Testis (tissue), 3 donors: ENCODE data around the gene LYG2. TPM values are rescaled to one million over a fixed set of nuclear protein-coding genes. Genes with fewer than 3 reads are reported as not detected.

ENCODE experiments used
- polyA plus RNA-seq: library from polyadenylated mRNA; stranded (reverse); fragments of 350-450 nt; fragmentation: Illumina TruSeq; extraction: RNeasy Lipid Tissue Mini Kit (QIAGEN cat#74804); gene quantifications from one replicate; pipeline ENCODE4 v1.2.3, GENCODE V29; 2014; ENCODE audit warnings: low read depth, low replicate concordance; ENCODE audit not compliant: insufficient read depth
- small RNA-seq, 2 donors: library from RNA; depleted of rRNA; stranded (forward); fragments of <200 nt; gene quantifications; one replicate each; pipeline ENCODE3, GENCODE V24; 2016
- total RNA-seq, 2 donors: library from RNA; depleted of rRNA; stranded (reverse); fragments of >200 nt; gene quantifications; one replicate each; pipeline ENCODE4 v1.2.3, GENCODE V29; 2016

Gene LYG2
- total and polyA plus RNA-seq, 3 donors from 2014 or later, result 0.43 to 1.7 TPM; not detected in 1

Small RNAs within 50 kb of the gene (small RNA-seq; reads per million reads assigned to genes)
- 0 reads per million in 2 donors for gene AC092587.1

Other genes with a start within 250 kb of the LYG2 start
- gene C2orf15, start 114.0 kb downstream of the LYG2 start, total RNA-seq, result 1 to 10 TPM; 1.7 to 3.1 TPM
- gene C2orf15, start 114.0 kb downstream of the LYG2 start, polyA plus RNA-seq, result 2.1 TPM
- gene TSGA10, start 100.7 kb downstream of the LYG2 start, total RNA-seq, result 100 to 1,000 TPM in 1 of 2 donors, 10 to 100 TPM in 1; 42.4 to 110 TPM
- 85.6 TPM for gene TSGA10, start 100.7 kb downstream of the LYG2 start, polyA plus RNA-seq
- gene LIPT1, start 100.7 kb downstream of the LYG2 start, total RNA-seq, result 10 to 100 TPM; 12.8 to 14.1 TPM
- 23.2 TPM for gene LIPT1, start 100.7 kb downstream of the LYG2 start, polyA plus RNA-seq
- gene MITD1, start 74.6 kb downstream of the LYG2 start, total RNA-seq, result 10 to 100 TPM; 17.8 to 24.7 TPM
- gene MITD1, start 74.6 kb downstream of the LYG2 start, polyA plus RNA-seq, result 12.5 TPM
- 10 to 100 TPM; 19.1 to 26.3 TPM for gene MRPL30, start 74.5 kb downstream of the LYG2 start, total RNA-seq
- 17.3 TPM for gene MRPL30, start 74.5 kb downstream of the LYG2 start, polyA plus RNA-seq
- gene LYG1, start 45.5 kb upstream of the LYG2 start, total RNA-seq, result 1 to 10 TPM; 3.3 to 5.8 TPM
- 2.9 TPM for gene LYG1, start 45.5 kb upstream of the LYG2 start, polyA plus RNA-seq
- gene TXNDC9, start 80.7 kb upstream of the LYG2 start, total RNA-seq, result 10 to 100 TPM; 31.5 to 38.4 TPM
- 29.2 TPM for gene TXNDC9, start 80.7 kb upstream of the LYG2 start, polyA plus RNA-seq
- gene EIF5B, start 81.7 kb upstream of the LYG2 start, total RNA-seq, result 10 to 100 TPM; 38.1 to 66.8 TPM
- 12.2 TPM for gene EIF5B, start 81.7 kb upstream of the LYG2 start, polyA plus RNA-seq
- 10 to 100 TPM; 73.5 to 79.5 TPM for gene REV1, start 234.4 kb upstream of the LYG2 start, total RNA-seq
- 34.9 TPM for gene REV1, start 234.4 kb upstream of the LYG2 start, polyA plus RNA-seq